ENCODE measurements around the gene MARCKS.

Gene MARCKS

GRCh38 chr6:113856375-113856624 lies 845 bp upstream of the MARCKS start:
- Histone ChIP-seq H3K9ac (ENCODE audit: insufficient read length) (peak overlapping the region; percentile 93), H3K9me3 (ENCODE audit: low read depth, low read length) (no peaks in the 10 kb centered on the region), H3K4me3 (peak overlapping the region; percentile 93), H3K36me3 (ENCODE audit: insufficient read depth, low read length) (peaks cover 8% of the 10 kb centered on the region), H3K27ac (peak overlapping the region; percentile 73)
- TF ChIP-seq POLR2AphosphoS5 (IDR thresholded peaks at IDR 0.05; ENCODE audit: borderline replicate concordance, low read depth, low read length) (no peak), FOXP2 (optimal IDR thresholded peaks at IDR 0.05; ENCODE audit: control extremely low read depth, extremely low read length, insufficient read depth) (no peak), EZH2 (IDR thresholded peaks at IDR 0.05) (no peak)
- DNase-seq (ENCODE audit: low read depth, low spot score), result no peak

- TF ChIP-seq POLR2AphosphoS5 (IDR thresholded peaks at IDR 0.05; ENCODE audit: borderline replicate concordance, low read depth, low read length) (no peak), EZH2 (IDR thresholded peaks at IDR 0.05) (no peak), FOXP2 (optimal IDR thresholded peaks at IDR 0.05; ENCODE audit: control extremely low read depth, extremely low read length, insufficient read depth) (no peak)
- Histone ChIP-seq H3K9ac (ENCODE audit: insufficient read length) (peak overlapping the region; percentile 93), H3K9me3 (ENCODE audit: low read depth, low read length) (no peaks in the 10 kb centered on the region), H3K4me3 (peak overlapping the region; percentile 93), H3K36me3 (ENCODE audit: insufficient read depth, low read length) (peaks cover 17% of the 10 kb centered on the region), H3K27ac (peak overlapping the region; percentile 62)
- no peak for DNase-seq (ENCODE audit: low read depth, low spot score)
Observed at GRCh38 chr6:113857556-113858479, 673 bp downstream of the MARCKS start.

GRCh38 chr6:113858480-113859348 lies 1.6 kb downstream of the MARCKS start:
- Histone ChIP-seq H3K9me3 (ENCODE audit: low read depth, low read length) (no peaks in the 10 kb centered on the region), H3K27ac (peak overlapping the region; percentile 48; the same call in 1 of the 2 replicates), H3K9ac (ENCODE audit: insufficient read length) (peak overlapping the region; percentile 93), H3K36me3 (ENCODE audit: insufficient read depth, low read length) (peaks cover 17% of the 10 kb centered on the region), H3K4me3 (peak overlapping the region; percentile 93)
- DNase-seq (ENCODE audit: low read depth, low spot score), result peak; percentile 62
- TF ChIP-seq POLR2AphosphoS5 (IDR thresholded peaks at IDR 0.05; ENCODE audit: borderline replicate concordance, low read depth, low read length) (peak; percentile 57), FOXP2 (optimal IDR thresholded peaks at IDR 0.05; ENCODE audit: control extremely low read depth, extremely low read length, insufficient read depth) (peak; percentile 19), EZH2 (IDR thresholded peaks at IDR 0.05) (no peak)

GRCh38 chr6:113859349-113860180 lies 2.4 kb downstream of the MARCKS start:
- no peaks in the 10 kb centered on the region for H3K9me3 ChIP-seq (ENCODE audit: low read depth, low read length)

GRCh38 chr6:113860181-113860955 lies 3.2 kb downstream of the MARCKS start:
- Histone ChIP-seq H3K27ac (no peak overlapping the region), H3K4me3 (peak overlapping the region; percentile 93), H3K9ac (ENCODE audit: insufficient read length) (peak overlapping the region; percentile 84), H3K36me3 (ENCODE audit: insufficient read depth, low read length) (peaks cover 17% of the 10 kb centered on the region), H3K9me3 (ENCODE audit: low read depth, low read length) (no peaks in the 10 kb centered on the region)
- TF ChIP-seq POLR2AphosphoS5 (IDR thresholded peaks at IDR 0.05; ENCODE audit: borderline replicate concordance, low read depth, low read length), result no peak
- no peak for TF ChIP-seq FOXP2 (optimal IDR thresholded peaks at IDR 0.05; ENCODE audit: control extremely low read depth, extremely low read length, insufficient read depth)
- TF ChIP-seq EZH2 (IDR thresholded peaks at IDR 0.05), result no peak
- DNase-seq (ENCODE audit: low read depth, low spot score), result no peak

More at GRCh38 chr6:113859349-113860180, 2.4 kb downstream of the MARCKS start:
- H3K4me3 ChIP-seq, result peak overlapping the region; percentile 93
- TF ChIP-seq EZH2 (IDR thresholded peaks at IDR 0.05) (no peak), POLR2AphosphoS5 (IDR thresholded peaks at IDR 0.05; ENCODE audit: borderline replicate concordance, low read depth, low read length) (no peak), FOXP2 (optimal IDR thresholded peaks at IDR 0.05; ENCODE audit: control extremely low read depth, extremely low read length, insufficient read depth) (no peak)
- H3K9ac ChIP-seq (ENCODE audit: insufficient read length), result peak overlapping the region; percentile 84
- peak overlapping the region; percentile 48; the same call in 1 of the 2 replicates for H3K27ac ChIP-seq
- peaks cover 17% of the 10 kb centered on the region for H3K36me3 ChIP-seq (ENCODE audit: insufficient read depth, low read length)
- no peak for DNase-seq (ENCODE audit: low read depth, low spot score)

- Histone ChIP-seq H3K9ac (ENCODE audit: insufficient read length) (no peak overlapping the region), H3K9me3 (ENCODE audit: low read depth, low read length) (no peaks in the 10 kb centered on the region), H3K27ac (no peak overlapping the region), H3K36me3 (ENCODE audit: insufficient read depth, low read length) (peaks cover 17% of the 10 kb centered on the region), H3K4me3 (no peak overlapping the region)
- no peak for DNase-seq (ENCODE audit: low read depth, low spot score)
- no peak for TF ChIP-seq POLR2AphosphoS5 (IDR thresholded peaks at IDR 0.05; ENCODE audit: borderline replicate concordance, low read depth, low read length)
- TF ChIP-seq EZH2 (IDR thresholded peaks at IDR 0.05), result no peak
- no peak for TF ChIP-seq FOXP2 (optimal IDR thresholded peaks at IDR 0.05; ENCODE audit: control extremely low read depth, extremely low read length, insufficient read depth)
Observed at GRCh38 chr6:113862112-113862511, 5.0 kb downstream of the MARCKS start.

- no peak for DNase-seq (ENCODE audit: low read depth, low spot score)
- H3K27ac ChIP-seq, result no peak overlapping the region
- H3K9ac ChIP-seq (ENCODE audit: insufficient read length), result no peak overlapping the region
- no peaks in the 10 kb centered on the region for H3K9me3 ChIP-seq (ENCODE audit: low read depth, low read length)
- H3K36me3 ChIP-seq (ENCODE audit: insufficient read depth, low read length), result no peaks in the 10 kb centered on the region
- H3K4me3 ChIP-seq, result no peak overlapping the region
- no peak for TF ChIP-seq POLR2AphosphoS5 (IDR thresholded peaks at IDR 0.05; ENCODE audit: borderline replicate concordance, low read depth, low read length)
- no peak for TF ChIP-seq FOXP2 (optimal IDR thresholded peaks at IDR 0.05; ENCODE audit: control extremely low read depth, extremely low read length, insufficient read depth)
- TF ChIP-seq EZH2 (IDR thresholded peaks at IDR 0.05), result no peak
Observed at GRCh38 chr6:113870917-113871316, 13.8 kb downstream of the MARCKS start.

All from SK-N-MC (cell line).